Hematopoietic multipotent progenitor cell treated with erythropoietin and hydrocortisone succinate and interleukin-3 and kit ligand, for 17 days (in vitro differentiated cells): ENCODE measurements around the gene SMG9.

Source experiments
- DNase-seq: peaks from one replicate; pipeline ENCODE4 v3.0.0-alpha.2; 2015; ENCODE audit warnings: low spot score

The SMG9 gene

GRCh38 chr19:43721469-43722048 lies 33.2 kb downstream of the SMG9 start:
- DNase-seq, result no peak

- no peak for DNase-seq
Measured at GRCh38 chr19:43720936-43721335, 33.8 kb downstream of the SMG9 start.

- DNase-seq, result no peak
Measured at GRCh38 chr19:43719918-43720317, 34.8 kb downstream of the SMG9 start.

- no peak for DNase-seq
Measured at GRCh38 chr19:43719378-43719868, 35.3 kb downstream of the SMG9 start.

GRCh38 chr19:43718627-43719377 lies 36.0 kb downstream of the SMG9 start:
- no peak for DNase-seq

GRCh38 chr19:43715776-43716175 lies 39.0 kb downstream of the SMG9 start, which contains the start of gene IRGC:
TSS of gene IRGC (plus strand) at chr19:43716076. CDS start at chr19:43718559, 2,483 bp downstream.
- no peak for DNase-seq

GRCh38 chr19:43713208-43713607 lies 41.6 kb downstream of the SMG9 start:
- DNase-seq, result no peak

GRCh38 chr19:43711751-43712355 lies 42.9 kb downstream of the SMG9 start:
- DNase-seq, result no peak

GRCh38 chr19:43708716-43709115 lies 46.0 kb downstream of the SMG9 start:
- no peak for DNase-seq

- DNase-seq, result no peak
Measured at GRCh38 chr19:43707158-43707712, 47.5 kb downstream of the SMG9 start.

- DNase-seq, result no peak
Measured at GRCh38 chr19:43705729-43706128, 49.0 kb downstream of the SMG9 start.

- no peak for DNase-seq
Measured at GRCh38 chr19:43704002-43704705, 50.6 kb downstream of the SMG9 start.

GRCh38 chr19:43700395-43701000 lies 54.3 kb downstream of the SMG9 start:
- DNase-seq, result no peak

GRCh38 chr19:43699506-43700394 lies 55.0 kb downstream of the SMG9 start:
- no peak for DNase-seq

- DNase-seq, result no peak
Measured at GRCh38 chr19:43697295-43697694, 57.5 kb downstream of the SMG9 start.

- DNase-seq, result no peak
Measured at GRCh38 chr19:43695985-43696704, 58.6 kb downstream of the SMG9 start.

- no peak for DNase-seq
Measured at GRCh38 chr19:43694553-43694952, 60.2 kb downstream of the SMG9 start.

GRCh38 chr19:43692877-43693276 lies 61.9 kb downstream of the SMG9 start:
- DNase-seq, result no peak

GRCh38 chr19:43692385-43692784 lies 62.4 kb downstream of the SMG9 start:
- DNase-seq, result no peak

GRCh38 chr19:43691755-43692154 lies 63.0 kb downstream of the SMG9 start:
- DNase-seq, result no peak
